Spleen (tissue), 7 donors: ENCODE measurements around the gene ACSS1.

Source experiments
- CTCF ChIP-seq, 11 experiments: fragments of 200-600 bp in 7 of 11; fragments of 450-650 bp in 4 of 11; sonication (generic) in 4 of 11; IDR thresholded peaks in 8 of 11; conservative IDR thresholded peaks in 3 of 11; 1 replicate in 7 of 11; 2 replicates in 4 of 11; pipeline versions ENCODE4 v1.4.0 to v1.8.0; 2016 to 2021; ENCODE audit warnings: antibody characterized with exemption in 11 of 11, inconsistent platforms in 4 of 11, mild to moderate bottlenecking in 1 of 11
- POLR2A ChIP-seq, 3 donors: fragments of 450-650 bp; IDR thresholded peaks; one replicate each; pipeline ENCODE4 v1.5.1; 2017; ENCODE audit warnings: antibody characterized with exemption in 3 of 3, mild to moderate bottlenecking in 1 of 3
- donor health status: DM: no; HTN: no; CAD: no; lungs with moderate emphysema.
- donor health status: DM: no; HTN: no; CAD: no.
- donor health status: DM: no; HTN: no; CAD: no.

- TF ChIP-seq CTCF (IDR thresholded peaks at IDR 0.05 in 8 of 11, conservative IDR thresholded peaks at IDR 0.05 in 3 of 11), result no peak
- no peak for TF ChIP-seq POLR2A (IDR thresholded peaks at IDR 0.05)
Measured at GRCh38 chr20:25097498-25097897, 39.6 kb upstream of the ACSS1 start.
